Sigmoid colon (tissue), 4 donors: ENCODE measurements around the gene LYPD6B.

Experiments used
- CTCF ChIP-seq, 4 experiments: fragments of 450-650 bp in 3 of 4; fragments of 200-600 bp in 1 of 4; IDR thresholded peaks; one replicate each; pipeline ENCODE4 v1.5.1; 2016 to 2019; ENCODE audit warnings: antibody characterized with exemption in 4 of 4, mild to moderate bottlenecking in 3 of 4, moderate library complexity in 2 of 4
- EP300 ChIP-seq, 4 donors: sonication (generic); formaldehyde crosslinking; IDR thresholded peaks; one replicate each; pipeline ENCODE4 v1.6.1; 2017; ENCODE audit warnings: antibody characterized with exemption in 4 of 4
- POLR2A ChIP-seq, 2 donors: fragments of 450-650 bp; IDR thresholded peaks; one replicate each; pipeline ENCODE4 v1.6.1; 2016; ENCODE audit warnings: antibody characterized with exemption in 2 of 2, mild to moderate bottlenecking in 2 of 2, moderate library complexity in 2 of 2
- POLR2AphosphoS5 ChIP-seq, 4 donors: sonication (generic); formaldehyde crosslinking; IDR thresholded peaks; one replicate each; pipeline ENCODE4 v1.6.1; 2017; ENCODE audit warnings: antibody characterized with exemption in 4 of 4

- TF ChIP-seq CTCF (IDR thresholded peaks at IDR 0.05) (no peak), POLR2A (IDR thresholded peaks at IDR 0.05) (no peak), POLR2AphosphoS5 (IDR thresholded peaks at IDR 0.05) (no peak), EP300 (IDR thresholded peaks at IDR 0.05) (no peak)
Observed at GRCh38 chr2:149136111-149136510, 97.6 kb downstream of the LYPD6B start.
